Endothelial cell of umbilical vein (primary cell): Measurements from ENCODE around the gene RLN2. TPM values are rescaled to one million over a fixed set of nuclear protein-coding genes. Genes with fewer than 3 reads are reported as not detected.

Source experiments
- BruUV-seq: library from RNA; stranded (reverse); fragments of 400-500 nt; replicated peaks from 2 replicates; lab custom pipeline; 2021; lab: Mats Ljungman, UMichigan
- CTCF ChIA-PET: fragments of 300-600, 350-600 bp; sonication (Branson Sonifier 250); formaldehyde crosslinking; loops from one replicate; lab custom pipeline; 2021; ENCODE audit warnings: antibody characterized with exemption, inconsistent platforms; lab: Charles Lee
- POLR2A ChIA-PET: fragments of 300-600, 350-600 bp; sonication (Branson Sonifier 250); formaldehyde crosslinking; loops from one replicate; lab custom pipeline; 2021; ENCODE audit warnings: antibody characterized with exemption, inconsistent platforms; lab: Charles Lee
- DNase-seq: peaks from one replicate; pipeline ENCODE4 v3.0.0-alpha.2; 2011; ENCODE audit warnings: low read depth, low spot score
- FAIRE-seq: peaks from 2 replicates; lab custom pipeline; 2011; peaks lifted over from hg19 to GRCh38; lab: Jason Lieb, UNC
- H2AFZ ChIP-seq: 2 replicates; pipeline ENCODE4 v1.6.0; 2012; ENCODE audit warnings: low read depth, low read length, control low read depth, inconsistent platforms
- H3K27ac ChIP-seq: 2 replicates; pipeline ENCODE4 v1.5.1; 2011; ENCODE audit warnings: low read depth, mild to moderate bottlenecking, control low read depth, low read length, moderate library complexity; ENCODE audit not compliant: insufficient read depth
- H3K27me3 ChIP-seq, 2 experiments: 2 replicates each; pipeline versions ENCODE4 v1.6.0 to v1.6.1; 2011; ENCODE audit warnings: low read length in 2 of 2, mixed read lengths in 1 of 2; ENCODE audit not compliant: control insufficient read depth in 2 of 2, insufficient read depth in 2 of 2
- H3K36me3 ChIP-seq, 2 experiments: 2 replicates in 1 of 2; 3 replicates in 1 of 2; pipeline ENCODE4 v1.5.1; 2011; ENCODE audit warnings: low read length in 2 of 2, mild to moderate bottlenecking in 1 of 2, moderate library complexity in 1 of 2; ENCODE audit not compliant: control insufficient read depth in 2 of 2, insufficient read depth in 2 of 2; ENCODE audit errors: extremely low read depth in 1 of 2
- H3K4me1 ChIP-seq: 3 replicates; pipeline ENCODE4 v1.5.1; 2011; ENCODE audit warnings: mild to moderate bottlenecking, low read length; ENCODE audit not compliant: control insufficient read depth, insufficient read depth; ENCODE audit errors: extremely low read depth
- H3K4me2 ChIP-seq: 2 replicates; pipeline ENCODE4 v1.6.1; 2011; ENCODE audit warnings: low read length, control low read depth, mixed read lengths; ENCODE audit not compliant: insufficient read depth
- H3K4me3 ChIP-seq, 3 experiments: fragments of 200-600 bp in 1 of 3; sonication (generic), shearing (Covaris generic) in 1 of 3; replicated peaks in 1 of 3; 2 replicates each; pipeline ENCODE4 v1.5.1; 2011 to 2016; ENCODE audit warnings: control low read depth in 3 of 3, low read length in 3 of 3, mild to moderate bottlenecking in 2 of 3, inconsistent platforms in 1 of 3, low read depth in 1 of 3, moderate library complexity in 1 of 3; ENCODE audit not compliant: insufficient read depth in 1 of 3
- H3K79me2 ChIP-seq: 2 replicates; pipeline ENCODE4 v1.6.0; 2012; ENCODE audit warnings: low read length, inconsistent platforms; ENCODE audit not compliant: control insufficient read depth, insufficient read depth
- H3K9ac ChIP-seq: replicated peaks from 2 replicates; pipeline ENCODE3; 2011; ENCODE audit warnings: low read length, control low read depth; ENCODE audit not compliant: insufficient read depth; ENCODE audit errors: extremely low read depth
- H3K9me1 ChIP-seq: replicated peaks from 3 replicates; pipeline ENCODE4 v1.6.0; 2011; ENCODE audit warnings: mild to moderate bottlenecking, low read length; ENCODE audit not compliant: control insufficient read depth, insufficient read depth; ENCODE audit errors: extremely low read depth
- H3K9me3 ChIP-seq: replicated peaks from 2 replicates; pipeline ENCODE4 v1.5.1; 2012; ENCODE audit warnings: low read length, inconsistent platforms; ENCODE audit not compliant: control insufficient read depth, insufficient read depth
- H4K20me1 ChIP-seq: replicated peaks from 2 replicates; pipeline ENCODE3; 2011; ENCODE audit warnings: mild to moderate bottlenecking, low read length; ENCODE audit not compliant: control insufficient read depth, insufficient read depth; ENCODE audit errors: extremely low read depth
- CTCF ChIP-seq, 2 donors: IDR thresholded peaks; 1 replicate in 1 of 2; 2 replicates in 1 of 2; pipeline ENCODE4 v1.5.1; 2011; ENCODE audit warnings: low read length in 2 of 2, mild to moderate bottlenecking in 2 of 2, moderate library complexity in 2 of 2, control low read depth in 1 of 2, inconsistent platforms in 1 of 2, low read depth in 1 of 2; ENCODE audit not compliant: insufficient read depth in 1 of 2; ENCODE audit errors: extremely low read depth in 1 of 2
- EZH2 ChIP-seq: IDR thresholded peaks from 2 replicates; pipeline ENCODE4 v1.6.1; 2012; ENCODE audit warnings: borderline replicate concordance, low read depth, mild to moderate bottlenecking, moderate library complexity, low read length, inconsistent platforms; ENCODE audit not compliant: severe bottlenecking
- FOS ChIP-seq: IDR thresholded peaks from 2 replicates; pipeline ENCODE4 v1.6.1; 2011; ENCODE audit warnings: mild to moderate bottlenecking, low read length, moderate library complexity, borderline replicate concordance; ENCODE audit not compliant: insufficient read depth
- GATA2 ChIP-seq: IDR thresholded peaks from 2 replicates; pipeline ENCODE4 v1.7.0; 2011; ENCODE audit warnings: low read depth, mild to moderate bottlenecking, moderate library complexity, mixed read lengths, low read length; ENCODE audit not compliant: insufficient read length, insufficient read depth
- JUN ChIP-seq: IDR thresholded peaks from 2 replicates; pipeline ENCODE4 v1.6.1; 2011; ENCODE audit warnings: borderline replicate concordance, low read depth; ENCODE audit not compliant: insufficient read length, insufficient read depth
- MYC ChIP-seq: IDR thresholded peaks from one replicate; pipeline ENCODE4 v1.6.1; 2011; ENCODE audit warnings: mild to moderate bottlenecking, low read depth, low read length
- POLR2A ChIP-seq: IDR thresholded peaks from 2 replicates; pipeline ENCODE4 v1.6.1; 2012; ENCODE audit warnings: low read depth, mild to moderate bottlenecking, control low read depth, low read length
- POLR2AphosphoS5 ChIP-seq: IDR thresholded peaks from 2 replicates; pipeline ENCODE4 v1.6.1; 2012; ENCODE audit warnings: low read depth, mild to moderate bottlenecking, control low read depth, low read length, moderate library complexity; ENCODE audit not compliant: insufficient read depth
- dilution Hi-C: fragments of 300-500 bp; cut with MboI; formaldehyde crosslinking; loops from one replicate; pipeline ENCODE4 v1.15.0; 2019; ENCODE audit warnings: low sequenced_read_pairs; ENCODE audit not compliant: extremely low pct_ligation_motif_present
- intact Hi-C: fragments of 100-400 bp; cut with micrococcal nuclease; formaldehyde crosslinking; loops from one replicate; pipeline ENCODE4 v1.10.0; 2022
- polyA plus RNA-seq, 4 experiments: library from polyadenylated mRNA; depleted of rRNA in 3 of 4; stranded (reverse) in 3 of 4; unstranded in 1 of 4; fragments of >200 nt; gene quantifications; 2 replicates each; pipeline versions ENCODE4 v1.2.1 to v1.2.3, GENCODE V29; 2011 to 2012; ENCODE audit warnings: missing spikeins in 1 of 4
- total RNA-seq: library from RNA; stranded (reverse); gene quantifications from 2 replicates; pipeline ENCODE4 v1.2.3, GENCODE V29; 2021
- TF ChIP-seq, protein P1 (sequence below): IDR thresholded peaks from 2 replicates; pipeline ENCODE4 v1.6.1; 2011; ENCODE audit not compliant: insufficient read depth, insufficient read length

The RLN2 gene
- total and polyA plus RNA-seq, 2 donors (not counting 3 experiments of a cell fraction or from before 2014, with no cell fraction given), result 0.41 TPM; not detected in 1

DNA sequence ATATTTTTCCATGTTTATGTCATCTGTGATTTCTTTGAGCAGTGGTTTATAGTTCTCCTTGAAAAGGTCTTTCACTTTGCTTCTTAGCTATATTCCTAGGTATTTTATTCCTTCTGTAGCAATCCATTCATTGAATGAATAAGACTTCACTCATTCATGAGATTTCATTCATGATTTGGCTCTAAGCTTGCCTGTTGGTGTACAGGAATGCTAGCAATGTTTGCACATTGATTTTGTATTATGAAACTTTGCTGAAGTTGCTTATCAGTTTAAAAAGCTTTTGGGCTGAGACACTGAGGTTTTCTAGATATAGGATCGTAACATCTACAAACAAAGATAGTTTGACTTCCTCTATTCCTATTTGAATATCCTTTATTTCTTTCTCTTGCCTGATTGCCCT, 15.9 kb downstream of the RLN2 start:
- Histone ChIP-seq H3K9me3 (no peaks in the 10 kb centered on the region), H3K4me1 (no peaks in the 10 kb centered on the region), H2AFZ (no peak overlapping the region), H3K27me3 (peaks cover 2 to 3% of the 10 kb centered on the region in 2 experiments), H3K9me1 (no peaks in the 10 kb centered on the region), H3K27ac (no peak overlapping the region), H3K9ac (no peak overlapping the region), H3K4me2 (no peak overlapping the region), H4K20me1 (no peaks in the 10 kb centered on the region), H3K79me2 (no peaks in the 10 kb centered on the region), H3K36me3 (no peaks in the 10 kb centered on the region), H3K4me3 (no peak overlapping the region)
- no TSS peak for BruUV-seq
- CTCF ChIA-PET, result no interaction called here
- no peak for DNase-seq
- intact Hi-C loops (no loop called here), dilution Hi-C loops (no loop called here)
- TF ChIP-seq GATA2 (no peak), POLR2A (no peak), CTCF (IDR thresholded peaks at IDR 0.05; ENCODE audit: extremely low read depth in 1 of 2, insufficient read depth in 1 of 2, low read depth in 1 of 2, low read length in 2 of 2) (no peak), FOS (no peak), MYC (no peak), EZH2 (no peak), JUN (no peak), POLR2AphosphoS5 (no peak)
- TF ChIP-seq, protein P1, sequence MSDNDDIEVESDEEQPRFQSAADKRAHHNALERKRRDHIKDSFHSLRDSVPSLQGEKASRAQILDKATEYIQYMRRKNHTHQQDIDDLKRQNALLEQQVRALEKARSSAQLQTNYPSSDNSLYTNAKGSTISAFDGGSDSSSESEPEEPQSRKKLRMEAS, result no peak
- no peak for FAIRE-seq
- POLR2A ChIA-PET, result no interaction called here
